Activated naive CD8-positive, alpha-beta T cell treated with anti-CD3 and anti-CD28 coated beads, Interleukin-2, amount 50 U/mL, for 16 hours (primary cell): ENCODE data around the gene XRCC1.
"Not testable (repeated sequence)": the region's sequence is repeated elsewhere in the genome, so short reads cannot be mapped to it uniquely, and the experiment has no call there.

Experiments
- DNase-seq: peaks from one replicate; pipeline ENCODE4 v3.0.0-alpha.2; 2020; ENCODE audit warnings: low read depth, low spot score

XRCC1 gene

GRCh38 chr19:43546581-43546980 lies 28.7 kb downstream of the XRCC1 start:
- no peak for DNase-seq

GRCh38 chr19:43545981-43546380 lies 29.3 kb downstream of the XRCC1 start:
- no peak for DNase-seq

DNA sequence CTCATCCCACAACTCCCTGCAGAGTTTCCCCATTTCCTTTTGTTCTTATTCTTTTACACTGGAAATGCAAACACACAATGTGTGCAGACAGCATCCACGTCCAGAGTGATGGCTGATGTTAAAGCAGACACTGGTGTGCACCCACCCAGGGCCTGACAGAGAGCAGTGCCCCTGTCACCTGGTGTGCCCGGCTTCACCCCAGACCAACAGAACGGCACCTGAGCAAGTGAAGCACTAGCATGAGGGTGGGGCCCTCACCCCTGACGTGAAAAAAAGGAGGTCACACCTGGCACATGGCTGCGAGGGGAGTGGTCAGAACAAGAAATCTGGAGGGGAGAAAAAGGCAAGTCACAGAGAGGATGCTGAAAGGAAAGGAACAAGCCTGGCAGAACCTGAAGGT lies 30.1 kb downstream of the XRCC1 start:
- no peak for DNase-seq

DNA sequence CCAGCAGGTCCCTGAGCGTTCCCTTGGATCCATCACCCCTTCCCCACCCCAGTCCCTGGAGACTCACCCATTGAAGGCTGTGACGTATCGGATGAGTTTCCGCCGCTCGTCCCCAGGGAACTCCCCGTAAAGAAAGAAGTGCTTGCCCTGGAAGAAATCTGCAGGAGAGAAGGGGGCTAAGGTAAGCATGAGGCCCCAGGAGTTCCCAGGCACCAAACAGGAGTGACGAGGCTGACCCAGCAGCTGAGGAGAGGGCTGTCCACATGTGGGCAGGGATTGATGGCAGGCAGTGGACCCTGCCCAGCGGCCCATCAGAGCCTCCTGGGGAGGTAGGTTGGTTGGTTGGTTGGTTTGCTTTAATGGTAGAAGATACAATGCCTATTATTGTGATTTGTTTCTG lies 31.2 kb downstream of the XRCC1 start:
- DNase-seq: no peak

GRCh38 chr19:43541920-43542650 lies 33.2 kb downstream of the XRCC1 start:
- no peak for DNase-seq

DNA sequence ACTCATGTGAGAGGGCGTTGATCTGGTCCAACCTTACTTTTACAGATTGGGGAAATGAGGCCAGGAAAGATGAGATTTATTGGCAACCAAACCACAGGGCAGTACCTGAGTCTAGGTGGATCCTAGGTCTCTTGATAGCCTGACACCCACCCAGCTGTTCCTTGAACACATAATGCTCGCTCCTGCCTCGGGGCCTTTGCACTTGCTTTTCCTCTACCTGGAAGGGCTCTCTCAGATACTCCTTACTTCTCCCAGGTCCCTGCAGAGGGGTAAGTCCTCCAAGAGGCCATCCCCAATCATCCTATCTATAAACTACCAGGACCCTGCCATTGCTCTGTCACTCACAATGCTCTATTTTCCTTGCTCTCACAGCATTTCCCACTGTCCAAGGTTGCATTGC lies 34.9 kb downstream of the XRCC1 start:
- no peak for DNase-seq

GRCh38 chr19:43538922-43539321 lies 36.4 kb downstream of the XRCC1 start:
- no peak for DNase-seq

DNA sequence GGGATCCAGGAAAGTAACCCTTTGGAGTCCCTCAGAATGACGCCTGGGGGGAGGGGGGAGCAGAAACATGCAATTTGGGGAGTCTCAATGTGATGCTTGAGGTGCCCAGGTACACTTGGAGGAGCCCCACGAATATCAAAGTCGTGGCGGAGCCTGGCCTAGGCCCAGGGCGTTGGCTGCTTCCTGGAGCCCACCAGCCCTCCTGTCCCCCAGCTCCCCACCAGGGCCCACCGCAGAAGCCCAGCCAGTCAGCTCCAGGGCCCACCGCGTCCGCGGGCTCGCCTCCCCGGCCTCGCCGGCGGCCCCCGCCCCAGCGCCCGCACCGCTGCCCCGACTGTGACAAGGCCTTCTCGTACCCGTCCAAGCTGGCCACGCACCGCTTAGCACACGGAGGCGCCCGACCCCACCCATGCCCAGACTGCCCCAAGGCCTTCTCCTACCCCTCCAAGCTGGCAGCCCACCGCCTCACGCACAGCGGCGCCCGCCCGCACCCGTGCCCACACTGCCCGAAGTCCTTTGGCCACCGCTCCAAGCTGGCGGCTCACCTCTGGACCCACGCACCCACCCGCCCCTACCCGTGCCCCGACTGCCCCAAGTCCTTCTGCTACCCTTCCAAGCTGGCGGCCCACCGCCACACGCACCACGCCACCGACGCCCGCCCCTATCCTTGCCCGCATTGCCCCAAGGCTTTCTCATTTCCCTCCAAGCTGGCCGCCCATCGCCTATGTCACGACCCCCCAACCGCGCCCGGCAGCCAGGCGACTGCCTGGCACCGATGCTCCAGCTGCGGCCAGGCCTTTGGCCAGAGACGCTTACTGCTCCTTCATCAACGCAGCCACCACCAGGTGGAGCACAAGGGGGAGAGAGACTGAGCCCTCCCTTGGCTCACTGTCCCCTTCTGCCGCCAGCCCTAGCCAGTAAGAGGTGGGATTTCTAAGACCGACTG lies 40.2 kb downstream of the XRCC1 start:
- DNase-seq: no peak

DNA sequence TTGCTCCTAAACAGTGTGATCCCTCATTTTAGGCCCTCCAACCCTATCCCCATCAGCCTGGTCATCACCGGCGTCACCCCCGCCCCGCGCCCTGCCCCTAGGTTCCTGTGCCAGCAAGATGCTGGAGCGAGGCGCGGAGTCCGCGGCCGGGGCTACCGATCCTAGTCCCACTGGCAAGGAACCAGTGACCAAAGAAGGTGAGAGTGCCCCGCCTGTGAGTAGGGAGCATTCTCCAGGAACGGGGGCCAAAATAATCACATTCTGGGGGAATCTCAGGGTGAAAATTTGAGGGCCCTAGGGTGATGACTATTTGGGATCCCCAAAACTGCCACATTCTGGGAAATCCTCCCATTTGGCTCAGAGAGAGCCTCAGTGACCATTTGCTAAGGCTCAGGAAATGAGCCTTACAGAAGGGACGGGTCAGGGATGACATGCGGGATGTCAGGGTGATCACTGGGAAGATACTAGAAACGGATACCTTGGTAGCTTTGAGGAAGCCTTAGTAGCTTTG lies 41.0 kb downstream of the XRCC1 start:
- no peak for DNase-seq

DNA sequence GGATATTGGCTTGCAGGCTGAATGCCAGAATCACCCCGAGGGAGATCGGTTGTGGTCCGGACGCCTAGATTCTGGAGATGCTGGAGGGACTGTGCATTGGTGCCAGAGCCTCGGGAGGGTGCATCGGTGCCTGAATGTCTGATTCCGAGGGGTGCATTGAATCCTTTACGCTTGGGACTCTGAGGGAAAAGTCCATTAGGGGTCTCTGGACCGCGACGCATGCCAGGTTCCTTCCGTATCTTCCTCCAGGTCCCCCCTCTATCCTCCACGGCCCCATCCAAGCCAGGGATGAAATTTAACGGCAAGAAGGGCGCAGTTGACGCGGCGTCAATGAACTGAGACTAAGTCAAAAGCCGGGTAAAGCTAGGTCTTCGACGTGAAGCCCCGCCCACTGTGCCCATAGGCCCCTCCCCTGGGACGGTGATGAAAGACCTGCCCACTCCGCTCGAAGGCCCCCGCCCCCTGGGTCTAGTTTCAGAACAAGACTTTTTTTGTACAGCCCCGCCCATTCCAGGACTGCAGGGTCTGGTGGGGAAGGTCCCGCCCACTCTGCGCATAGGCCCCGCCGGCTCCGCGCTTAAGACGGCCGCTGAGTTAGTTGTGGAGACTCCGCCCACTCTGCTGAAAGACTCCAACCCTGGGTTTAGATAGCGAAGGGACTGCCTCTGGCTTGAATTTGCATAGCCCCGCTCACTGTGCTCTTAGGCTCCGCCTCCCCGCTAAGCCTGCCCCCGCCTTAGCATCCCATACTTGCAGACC lies 41.6 kb downstream of the XRCC1 start:
- DNase-seq: peak; percentile 93

DNA sequence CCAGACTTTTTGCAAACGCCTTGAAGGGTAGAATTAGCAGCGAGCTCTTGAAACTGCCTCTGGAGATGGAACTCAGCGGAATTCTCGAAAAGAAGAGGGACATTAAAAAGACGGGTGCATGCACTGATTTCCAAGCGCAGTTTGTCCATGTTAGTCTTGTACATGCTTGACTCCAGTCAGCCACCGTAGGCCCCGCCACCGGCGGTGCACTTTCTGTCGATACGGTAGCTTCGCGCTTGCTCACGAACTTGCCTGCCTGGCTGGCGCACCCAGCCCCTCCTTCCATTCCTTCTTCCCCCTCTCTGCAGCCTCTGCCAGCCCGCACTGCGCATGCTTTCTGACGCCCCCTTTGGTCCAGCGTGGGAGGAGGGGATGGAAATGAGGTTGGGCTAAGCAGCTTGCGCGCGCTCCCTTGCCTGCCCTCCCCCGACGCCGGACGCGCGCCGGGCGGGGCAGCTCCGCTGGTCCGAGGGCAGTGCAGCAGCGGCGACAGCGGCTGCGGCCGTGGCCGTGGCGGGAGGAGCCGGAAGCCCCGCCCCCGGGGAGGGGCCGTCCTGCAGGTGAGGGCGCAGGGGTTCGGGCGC lies 42.3 kb downstream of the XRCC1 start, which contains the start of gene ZNF575:
TSS of gene ZNF575 (plus strand) at position 227 of the 584 bp plus-strand sequence. CDS start 1,235 bp downstream, outside the sequence.
- DNase-seq: peak; percentile 78

- DNase-seq: no peak
Measured at GRCh38 chr19:43532571-43532961, 42.8 kb downstream of the XRCC1 start.

- DNase-seq: no peak
Measured at GRCh38 chr19:43527860-43528622, 47.3 kb downstream of the XRCC1 start.

DNA sequence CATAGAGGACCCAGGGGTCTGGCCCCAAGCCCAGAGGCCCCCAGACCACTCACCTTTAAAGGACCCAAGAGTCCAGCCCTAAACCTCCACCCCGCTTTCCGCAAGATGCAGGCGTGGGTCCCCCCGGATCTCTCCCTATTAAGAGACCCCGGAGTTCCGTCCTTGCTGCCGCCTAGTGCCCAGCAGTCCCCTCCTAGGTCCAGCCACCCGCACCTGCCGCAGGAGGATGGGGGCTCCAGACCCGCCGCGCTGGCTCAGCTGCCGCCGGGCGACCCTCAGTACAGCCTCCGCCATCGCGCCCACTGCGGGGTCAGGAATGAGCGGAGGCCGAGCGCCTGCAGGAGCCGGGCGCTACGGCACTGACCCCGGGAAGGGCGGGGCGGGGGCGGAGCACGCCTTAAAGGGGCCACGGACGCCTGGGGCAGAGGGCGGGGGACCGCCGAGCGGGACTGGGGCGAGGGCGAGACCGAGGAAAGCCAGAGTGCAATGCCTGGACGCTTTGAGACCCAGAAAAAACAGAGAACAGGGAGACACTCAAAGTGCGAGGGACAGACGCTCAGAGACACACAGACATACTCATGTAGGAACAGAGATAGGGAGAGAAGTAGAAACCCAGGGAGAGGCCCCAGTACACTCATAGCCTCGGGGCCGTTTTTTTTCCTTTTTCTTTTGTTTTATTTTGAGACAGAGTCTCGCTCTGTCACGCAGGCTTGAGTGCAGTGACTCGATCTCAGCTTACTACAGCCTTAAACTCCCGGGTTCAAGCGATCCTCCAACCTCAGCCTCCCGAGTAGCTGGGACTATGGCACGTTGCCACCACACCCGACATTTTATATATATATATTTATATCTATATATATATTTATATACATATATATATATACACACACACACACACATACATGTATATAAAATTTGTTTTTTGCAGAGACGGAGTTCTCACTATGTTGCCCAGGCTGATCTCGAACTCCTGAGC lies 48.2 kb downstream of the XRCC1 start, which contains the start of gene ETHE1:
TSS of gene ETHE1 (minus strand) at position 318 of the 976 bp plus-strand sequence. CDS start at position 294, 24 bp downstream.
- peak; percentile 59 for DNase-seq

- DNase-seq: no peak
Measured at GRCh38 chr19:43525836-43526771, 49.2 kb downstream of the XRCC1 start.

DNA sequence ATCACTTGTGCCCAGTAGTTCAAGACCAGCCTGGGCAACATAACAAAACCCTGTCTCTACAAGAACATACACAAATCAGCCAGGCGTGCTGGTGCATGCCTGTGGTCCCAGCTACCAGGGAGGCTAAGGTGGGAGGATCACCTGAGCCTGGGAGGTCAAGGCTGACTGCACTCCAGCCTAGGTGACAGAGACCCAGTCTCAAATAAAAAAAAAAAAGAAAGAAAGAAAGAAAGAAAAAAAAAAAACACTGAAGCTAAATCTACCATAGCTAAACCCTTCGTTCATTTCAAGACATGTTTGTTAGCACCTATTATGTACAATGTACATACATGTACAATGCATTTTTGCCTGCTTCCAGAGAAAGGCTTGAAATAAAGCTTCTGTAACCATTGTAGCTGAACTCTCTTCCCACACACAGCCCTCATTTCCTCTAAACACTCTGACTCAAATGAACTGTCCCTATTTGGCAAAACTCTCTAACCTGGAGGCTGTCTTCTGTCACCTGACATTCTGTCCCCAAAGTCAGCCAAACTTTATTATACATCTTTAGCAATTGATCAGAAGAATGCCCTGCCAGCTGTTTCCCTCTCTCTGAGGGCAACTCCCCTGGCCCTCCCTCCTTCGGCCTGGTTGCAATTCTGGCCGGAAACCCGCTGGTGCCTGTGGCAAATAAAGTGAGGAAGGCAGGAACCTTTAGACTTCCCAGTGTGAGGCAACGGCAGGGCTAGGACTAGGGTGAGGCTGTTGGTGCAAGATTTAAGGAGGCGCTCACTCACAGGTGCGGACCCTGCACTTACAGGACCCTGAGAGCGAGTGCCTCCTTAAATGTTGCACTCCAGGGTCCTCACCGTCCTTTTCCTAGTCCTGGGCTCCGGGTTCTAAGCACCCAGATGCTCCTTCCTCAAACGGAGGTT lies 50.1 kb downstream of the XRCC1 start:
- no peak for DNase-seq

- not testable (repeated sequence) for DNase-seq
Measured at GRCh38 chr19:43523696-43524095, 51.6 kb downstream of the XRCC1 start.
